ENCODE results near the gene TAMM41. TPM values are rescaled to one million over a fixed set of nuclear protein-coding genes. Genes with fewer than 3 reads are reported as not detected.

The TAMM41 gene
- total and polyA plus RNA-seq, 9 of the 15 experiments (the other 6 are each of a cell fraction or from before 2014, with no cell fraction given): 8.6 to 74.6 (median 29.3) TPM

DNA sequence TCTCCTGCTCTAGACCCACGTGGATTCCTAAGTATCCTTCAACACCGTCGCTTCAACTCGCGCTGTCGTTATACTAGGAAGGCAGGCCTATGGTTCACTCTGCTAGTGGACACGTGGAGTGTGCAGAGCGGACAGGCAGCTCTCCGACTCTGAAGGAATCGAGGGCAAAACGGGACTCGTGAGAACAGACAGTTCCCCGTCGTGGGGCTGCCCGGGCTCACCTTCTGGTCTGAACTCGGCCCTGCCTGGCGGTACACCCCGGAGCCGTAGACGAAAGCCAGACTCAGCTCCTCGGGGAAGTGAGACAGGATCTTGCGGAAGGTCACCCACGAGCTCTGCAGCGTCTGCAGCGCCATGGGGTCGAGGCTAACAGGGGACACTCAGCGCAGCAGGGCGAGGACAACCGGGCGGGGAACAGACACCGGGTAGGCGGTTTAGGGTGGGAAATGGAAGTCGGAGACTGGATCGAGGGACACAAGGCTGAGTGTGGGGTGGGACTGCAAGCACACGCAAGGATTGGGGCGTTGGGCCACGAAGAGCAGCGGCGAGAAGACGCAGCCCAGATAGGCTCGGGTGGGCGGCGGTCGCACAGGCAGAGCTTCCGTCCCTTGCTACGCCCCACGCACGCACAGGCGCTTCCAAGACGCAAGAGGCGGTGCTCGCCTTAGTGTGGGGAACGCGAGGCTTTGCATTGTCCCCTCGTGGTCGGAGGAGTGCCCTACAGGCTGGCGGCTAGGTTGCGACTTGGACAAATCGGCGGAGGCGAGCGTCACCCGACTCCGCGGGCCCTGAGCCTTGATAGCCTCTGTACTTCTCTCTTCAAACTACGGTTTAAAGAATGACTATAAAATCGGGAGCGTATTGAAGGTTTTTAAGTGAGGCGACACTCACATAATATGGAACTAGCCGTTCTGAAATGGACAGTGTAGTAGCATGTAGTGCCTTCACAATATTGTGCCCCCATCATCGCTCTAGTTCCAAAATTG lies at the start of gene TAMM41 (continued):
- TF ChIP-seq ARHGAP35 (IDR thresholded peaks at IDR 0.05; ENCODE audit: partially characterized antibody) (no peak), SMARCB1 (IDR thresholded peaks at IDR 0.05; ENCODE audit: insufficient read length, low read depth) (no peak), CEBPG (CRISPR knock-in tag; IDR thresholded peaks at IDR 0.05) (no peak), CEBPG (tag; conservative IDR thresholded peaks at IDR 0.05 in 1 of 2, IDR thresholded peaks at IDR 0.05 in 1 of 2) (no peak), ZNF431 (CRISPR knock-in tag; IDR thresholded peaks at IDR 0.05) (0 out of 2 replicates have a peak, but pooled peaks have one; percentile 82), U2AF2 (optimal IDR thresholded peaks at IDR 0.05; ENCODE audit: low read depth, low read length) (no peak), TEAD2 (tag; IDR thresholded peaks at IDR 0.05) (no peak), RB1 (IDR thresholded peaks at IDR 0.05; ENCODE audit: low read depth) (peak; percentile 98), EWSR1 (IDR thresholded peaks at IDR 0.05; ENCODE audit: borderline replicate concordance, low read depth, partially characterized antibody) (no peak), NCOA2 (IDR thresholded peaks at IDR 0.05; ENCODE audit: partially characterized antibody in 2 of 2) (no peak), ZKSCAN1 (IDR thresholded peaks at IDR 0.05; ENCODE audit: low read depth, low read length) (peak; percentile 11; the same call in 1 of the 2 replicates), NCOA4 (IDR thresholded peaks at IDR 0.05; ENCODE audit: partially characterized antibody) (no peak), KLF6 (CRISPR knock-in tag; IDR thresholded peaks at IDR 0.05; ENCODE audit: borderline replicate concordance) (0 out of 2 replicates have a peak, but pooled peaks have one; percentile 44), GATAD2B (IDR thresholded peaks at IDR 0.05; ENCODE audit: borderline replicate concordance) (peak; percentile 71; the same call in 1 of the 2 replicates), TEAD1 (CRISPR knock-in tag; IDR thresholded peaks at IDR 0.05) (peak in 1 of 2 experiments; percentile 75; a peak in 1 of 4 replicates)
- TF ChIP-seq, protein P1, sequence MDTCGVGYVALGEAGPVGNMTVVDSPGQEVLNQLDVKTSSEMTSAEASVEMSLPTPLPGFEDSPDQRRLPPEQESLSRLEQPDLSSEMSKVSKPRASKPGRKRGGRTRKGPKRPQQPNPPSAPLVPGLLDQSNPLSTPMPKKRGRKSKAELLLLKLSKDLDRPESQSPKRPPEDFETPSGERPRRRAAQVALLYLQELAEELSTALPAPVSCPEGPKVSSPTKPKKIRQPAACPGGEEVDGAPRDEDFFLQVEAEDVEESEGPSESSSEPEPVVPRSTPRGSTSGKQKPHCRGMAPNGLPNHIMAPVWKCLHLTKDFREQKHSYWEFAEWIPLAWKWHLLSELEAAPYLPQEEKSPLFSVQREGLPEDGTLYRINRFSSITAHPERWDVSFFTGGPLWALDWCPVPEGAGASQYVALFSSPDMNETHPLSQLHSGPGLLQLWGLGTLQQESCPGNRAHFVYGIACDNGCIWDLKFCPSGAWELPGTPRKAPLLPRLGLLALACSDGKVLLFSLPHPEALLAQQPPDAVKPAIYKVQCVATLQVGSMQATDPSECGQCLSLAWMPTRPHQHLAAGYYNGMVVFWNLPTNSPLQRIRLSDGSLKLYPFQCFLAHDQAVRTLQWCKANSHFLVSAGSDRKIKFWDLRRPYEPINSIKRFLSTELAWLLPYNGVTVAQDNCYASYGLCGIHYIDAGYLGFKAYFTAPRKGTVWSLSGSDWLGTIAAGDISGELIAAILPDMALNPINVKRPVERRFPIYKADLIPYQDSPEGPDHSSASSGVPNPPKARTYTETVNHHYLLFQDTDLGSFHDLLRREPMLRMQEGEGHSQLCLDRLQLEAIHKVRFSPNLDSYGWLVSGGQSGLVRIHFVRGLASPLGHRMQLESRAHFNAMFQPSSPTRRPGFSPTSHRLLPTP (IDR thresholded peaks at IDR 0.05; ENCODE audit: borderline replicate concordance, extremely low read depth, insufficient read length): no peak
- TF ChIP-seq, protein P2, sequence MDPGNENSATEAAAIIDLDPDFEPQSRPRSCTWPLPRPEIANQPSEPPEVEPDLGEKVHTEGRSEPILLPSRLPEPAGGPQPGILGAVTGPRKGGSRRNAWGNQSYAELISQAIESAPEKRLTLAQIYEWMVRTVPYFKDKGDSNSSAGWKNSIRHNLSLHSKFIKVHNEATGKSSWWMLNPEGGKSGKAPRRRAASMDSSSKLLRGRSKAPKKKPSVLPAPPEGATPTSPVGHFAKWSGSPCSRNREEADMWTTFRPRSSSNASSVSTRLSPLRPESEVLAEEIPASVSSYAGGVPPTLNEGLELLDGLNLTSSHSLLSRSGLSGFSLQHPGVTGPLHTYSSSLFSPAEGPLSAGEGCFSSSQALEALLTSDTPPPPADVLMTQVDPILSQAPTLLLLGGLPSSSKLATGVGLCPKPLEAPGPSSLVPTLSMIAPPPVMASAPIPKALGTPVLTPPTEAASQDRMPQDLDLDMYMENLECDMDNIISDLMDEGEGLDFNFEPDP (CRISPR knock-in tag; IDR thresholded peaks at IDR 0.05): no peak
- TF ChIP-seq, protein P3, sequence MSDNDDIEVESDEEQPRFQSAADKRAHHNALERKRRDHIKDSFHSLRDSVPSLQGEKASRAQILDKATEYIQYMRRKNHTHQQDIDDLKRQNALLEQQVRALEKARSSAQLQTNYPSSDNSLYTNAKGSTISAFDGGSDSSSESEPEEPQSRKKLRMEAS (CRISPR knock-in tag; IDR thresholded peaks at IDR 0.05): peak; percentile 95
- TF ChIP-seq, protein P4, sequence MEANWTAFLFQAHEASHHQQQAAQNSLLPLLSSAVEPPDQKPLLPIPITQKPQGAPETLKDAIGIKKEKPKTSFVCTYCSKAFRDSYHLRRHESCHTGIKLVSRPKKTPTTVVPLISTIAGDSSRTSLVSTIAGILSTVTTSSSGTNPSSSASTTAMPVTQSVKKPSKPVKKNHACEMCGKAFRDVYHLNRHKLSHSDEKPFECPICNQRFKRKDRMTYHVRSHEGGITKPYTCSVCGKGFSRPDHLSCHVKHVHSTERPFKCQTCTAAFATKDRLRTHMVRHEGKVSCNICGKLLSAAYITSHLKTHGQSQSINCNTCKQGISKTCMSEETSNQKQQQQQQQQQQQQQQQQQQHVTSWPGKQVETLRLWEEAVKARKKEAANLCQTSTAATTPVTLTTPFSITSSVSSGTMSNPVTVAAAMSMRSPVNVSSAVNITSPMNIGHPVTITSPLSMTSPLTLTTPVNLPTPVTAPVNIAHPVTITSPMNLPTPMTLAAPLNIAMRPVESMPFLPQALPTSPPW (CRISPR knock-in tag; IDR thresholded peaks at IDR 0.05): peak; percentile 51; the same call in 1 of the 2 replicates

Measured in K562 (cell line).